Small intestine (tissue), 7 donors: Measurements from ENCODE around the gene GTSE1. TPM values are rescaled to one million over a fixed set of nuclear protein-coding genes. Genes with fewer than 3 reads are reported as not detected.

Source experiments
- DNase-seq, 2 donors: peaks; one replicate each; pipeline versions ENCODE4 v3.0.0 to v3.0.0-alpha.2; 2013
- FAIRE-seq: peaks from 2 replicates; lab custom pipeline; 2012; peaks lifted over from hg19 to GRCh38; lab: Jason Lieb, UNC
- H3K27ac ChIP-seq, 3 donors: one replicate each; pipeline ENCODE4 v1.5.1; 2013; ENCODE audit warnings: low read length in 2 of 3, mild to moderate bottlenecking in 2 of 3, control low read depth in 1 of 3, inconsistent platforms in 1 of 3, low read depth in 1 of 3, moderate library complexity in 1 of 3
- H3K27me3 ChIP-seq, 3 donors: one replicate each; pipeline ENCODE4 v1.6.1; 2013; ENCODE audit warnings: low read length in 3 of 3, inconsistent platforms in 1 of 3; ENCODE audit not compliant: control insufficient read depth in 3 of 3, insufficient read depth in 3 of 3
- H3K36me3 ChIP-seq, 3 donors: one replicate each; pipeline ENCODE4 v1.6.1; 2013; ENCODE audit warnings: low read length in 3 of 3, inconsistent platforms in 1 of 3, low read depth in 1 of 3, mild to moderate bottlenecking in 1 of 3, moderate library complexity in 1 of 3; ENCODE audit not compliant: control insufficient read depth in 3 of 3, insufficient read depth in 2 of 3
- H3K4me1 ChIP-seq, 3 donors: one replicate each; pipeline ENCODE4 v1.6.1; 2013; ENCODE audit warnings: low read length in 2 of 3, inconsistent platforms in 1 of 3, low read depth in 1 of 3, mild to moderate bottlenecking in 1 of 3, moderate library complexity in 1 of 3; ENCODE audit not compliant: control insufficient read depth in 3 of 3, insufficient read depth in 2 of 3
- H3K4me3 ChIP-seq, 3 donors: one replicate each; pipeline ENCODE4 v1.5.1; 2013; ENCODE audit warnings: low read length in 3 of 3, control low read depth in 1 of 3, inconsistent platforms in 1 of 3, low read depth in 1 of 3, mild to moderate bottlenecking in 1 of 3, moderate library complexity in 1 of 3
- H3K9me3 ChIP-seq, 2 donors: one replicate each; pipeline ENCODE4 v1.6.1; 2013; ENCODE audit warnings: low read depth in 1 of 2, low read length in 1 of 2; ENCODE audit not compliant: control insufficient read depth in 2 of 2, insufficient read depth in 1 of 2
- WGBS, 3 donors: extraction: QIAGEN DNeasy Blood & Tissue Kit; methylation state at CpG; one replicate each; pipeline ENCODE4 v1.1.7; 2013; 5-methylcytosine and 5-hydroxymethylcytosine counted together
- polyA plus RNA-seq, 4 donors: library from polyadenylated mRNA; stranded (reverse) in 3 of 4; unstranded in 1 of 4; fragments of 200-250 nt in 3 of 4; fragments of 120-200 nt in 1 of 4; gene quantifications; one replicate each; pipeline versions ENCODE4 v1.2.1 to v1.2.3, GENCODE V29; 2013
- donor health status: healthy with polysubstance abuse.
- donor health status: control.
- donor health status: control.
- donor health status: Bipolar disorder and iron deficiency.
- donor health status: healthy.

The GTSE1 gene
- polyA plus RNA-seq, 4 donors = 0.27 to 13.8 (median 5.1) TPM

DNA sequence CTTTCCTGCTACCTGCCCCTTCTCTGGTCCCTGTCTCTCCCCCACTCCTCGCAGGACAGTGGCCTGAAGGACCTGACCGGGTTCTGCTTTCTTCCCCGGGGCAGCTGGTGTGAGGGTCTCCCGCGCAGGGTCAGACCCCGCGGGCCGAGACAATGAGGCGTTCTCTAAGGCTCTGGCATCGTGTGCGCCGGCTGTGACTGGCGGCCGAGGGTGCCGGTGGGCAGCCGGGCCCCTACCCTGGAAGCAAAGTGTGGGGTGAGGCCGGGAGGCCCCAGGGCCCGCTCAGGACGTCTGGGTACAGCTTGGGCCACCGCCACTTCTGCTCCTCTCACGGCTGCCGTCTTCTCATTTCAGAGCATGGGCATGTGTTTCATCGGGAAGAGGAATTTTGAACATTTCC, 55.1 kb downstream of the GTSE1 start:
- 95 to 96% (median 95%) methylated on average over 23 of the region's 23 CpGs for WGBS, 3 donors
- Histone ChIP-seq H3K9me3 (no peaks in the 10 kb centered on the region), H3K4me1 (no peaks in the 10 kb centered on the region), H3K4me3 (no peak overlapping the region), H3K36me3 (peaks cover 15 to 95% (median 36%) of the 10 kb centered on the region in 3 donors), H3K27ac (no peak overlapping the region), H3K27me3 (no peaks in the 10 kb centered on the region)
- DNase-seq = no peak
- FAIRE-seq = no peak

DNA sequence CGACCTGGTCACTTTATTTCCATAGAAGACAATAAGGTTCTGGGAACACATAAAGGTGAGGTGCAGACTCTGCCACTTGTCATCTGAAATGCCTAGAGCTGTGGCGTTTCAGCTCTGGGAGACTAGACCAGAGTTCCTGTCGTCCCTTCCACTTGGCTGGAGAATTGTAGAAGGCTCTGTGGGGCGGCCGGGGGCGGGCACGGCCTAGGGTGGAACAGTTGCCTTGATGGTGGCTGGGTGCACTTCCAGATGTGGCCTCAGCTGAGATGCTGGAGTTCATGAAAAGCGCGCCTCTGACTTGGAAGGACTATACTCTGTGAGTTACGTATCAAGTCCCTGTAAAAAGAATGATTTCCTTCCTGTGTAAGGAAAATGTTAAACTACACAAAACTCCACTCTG, 55.6 kb downstream of the GTSE1 start:
- FAIRE-seq (no peak), DNase-seq (no peak)
- H3K4me3 ChIP-seq = no peak overlapping the region
- no peaks in the 10 kb centered on the region for H3K27me3 ChIP-seq
- no peaks in the 10 kb centered on the region for H3K4me1 ChIP-seq
- WGBS, 3 donors = 93 to 95% (median 94%) methylated on average over 10 of the region's 10 CpGs
- H3K9me3 ChIP-seq = no peaks in the 10 kb centered on the region
- peaks cover 12 to 95% (median 32%) of the 10 kb centered on the region in 3 donors for H3K36me3 ChIP-seq
- H3K27ac ChIP-seq = no peak overlapping the region

GRCh38 chr22:46352691-46353386, 56.2 kb downstream of the GTSE1 start:
- no peak overlapping the region for H3K27ac ChIP-seq
- no peaks in the 10 kb centered on the region for H3K9me3 ChIP-seq
- H3K36me3 ChIP-seq = peaks cover 8 to 94% (median 30%) of the 10 kb centered on the region in 3 donors
- H3K27me3 ChIP-seq = no peaks in the 10 kb centered on the region
- WGBS, 3 donors = 66 to 83% (median 66%) methylated on average over 19 to 20 of the region's 20 CpGs
- no peak for FAIRE-seq
- DNase-seq = peak in 1 of 2 donors; percentile 37
- H3K4me3 ChIP-seq = no peak overlapping the region
- H3K4me1 ChIP-seq = no peaks in the 10 kb centered on the region

DNA sequence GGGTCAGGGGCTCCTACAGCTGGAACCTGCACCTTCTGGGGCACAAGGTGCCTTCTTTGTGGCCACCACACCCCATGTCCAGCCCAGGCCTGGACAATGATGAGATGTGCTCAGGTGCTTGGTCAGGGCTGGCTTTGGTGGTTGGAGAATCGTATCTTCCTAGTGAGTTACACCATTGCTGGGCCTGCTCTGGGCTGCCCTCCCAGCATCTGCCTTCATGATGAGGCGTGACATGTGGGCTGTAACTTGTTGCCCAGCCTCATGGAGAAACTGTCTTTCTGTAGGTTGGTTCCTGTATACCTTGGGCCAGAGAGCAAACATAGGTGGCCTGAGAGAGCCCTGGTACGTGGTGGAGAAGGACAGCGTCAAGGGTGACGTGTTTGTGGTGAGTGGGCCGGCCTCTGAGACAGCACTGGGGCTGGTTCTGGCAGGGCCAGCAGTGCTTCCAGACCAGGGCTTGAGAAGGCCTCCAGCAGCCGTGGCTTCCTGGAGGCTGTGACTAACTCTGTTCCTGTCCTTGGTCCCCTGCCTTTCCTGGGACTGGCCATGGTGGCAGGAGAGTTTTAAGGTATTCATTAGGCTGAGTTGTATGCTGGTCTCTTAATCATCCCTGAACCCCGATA, 56.9 kb downstream of the GTSE1 start:
- Histone ChIP-seq H3K27me3 (no peaks in the 10 kb centered on the region), H3K36me3 (peaks cover 6 to 94% (median 28%) of the 10 kb centered on the region in 3 donors), H3K4me1 (no peaks in the 10 kb centered on the region), H3K4me3 (no peak overlapping the region), H3K27ac (no peak overlapping the region), H3K9me3 (no peaks in the 10 kb centered on the region)
- no peak for DNase-seq
- FAIRE-seq = no peak
- 89 to 94% (median 92%) methylated on average over 8 of the region's 8 CpGs for WGBS, 3 donors

DNA sequence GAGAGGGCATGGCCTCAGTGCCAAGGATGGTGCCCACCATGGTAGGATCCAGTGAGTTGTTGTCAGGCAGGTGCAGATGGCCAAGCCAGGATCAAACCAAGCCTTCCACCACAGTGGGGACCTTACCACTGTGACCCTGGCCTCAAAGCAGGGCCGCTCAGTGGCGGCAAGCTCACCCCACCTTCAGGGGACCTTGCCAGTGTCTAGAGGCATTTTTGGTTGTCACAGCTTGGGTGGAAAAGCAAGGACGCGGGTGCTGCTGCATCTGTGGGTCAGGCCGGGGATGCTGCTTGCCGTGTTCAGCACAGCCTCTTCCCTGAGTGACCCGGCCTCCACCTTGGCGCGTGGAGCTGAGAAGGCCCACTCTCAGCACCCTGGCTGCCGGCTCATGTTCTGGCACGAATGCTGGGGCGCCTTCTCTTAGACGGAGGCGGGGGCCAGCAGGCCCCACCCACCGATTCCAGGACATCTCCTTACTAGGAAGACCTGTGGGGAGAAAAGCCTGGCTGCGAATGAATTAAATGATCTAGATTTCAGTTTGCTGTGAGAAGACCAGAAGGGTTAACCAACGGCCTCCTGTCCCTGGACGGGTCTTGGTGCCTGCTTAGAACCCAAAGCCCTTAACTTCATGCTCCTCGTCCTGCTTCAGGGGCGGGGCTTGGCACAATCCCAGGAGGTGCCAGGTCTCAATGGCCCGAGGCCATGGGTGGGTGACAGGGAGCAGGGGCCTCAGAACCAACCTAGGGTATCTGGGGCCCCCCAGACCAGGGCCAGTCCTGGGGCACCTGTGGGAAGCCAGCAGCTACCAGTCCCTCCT, 57.7 kb downstream of the GTSE1 start:
- H3K36me3 ChIP-seq = peaks cover 6 to 95% (median 26%) of the 10 kb centered on the region in 3 donors
- H3K4me1 ChIP-seq = no peaks in the 10 kb centered on the region
- DNase-seq = no peak
- FAIRE-seq = no peak
- no peak overlapping the region for H3K4me3 ChIP-seq
- 86 to 89% (median 87%) methylated on average over 21 of the region's 21 CpGs for WGBS, 3 donors
- no peaks in the 10 kb centered on the region for H3K9me3 ChIP-seq
- H3K27me3 ChIP-seq = no peaks in the 10 kb centered on the region
- no peak overlapping the region for H3K27ac ChIP-seq

GRCh38 chr22:46354993-46355305, 58.3 kb downstream of the GTSE1 start:
- Histone ChIP-seq H3K4me1 (no peaks in the 10 kb centered on the region), H3K27me3 (no peaks in the 10 kb centered on the region), H3K36me3 (peaks cover 6 to 98% (median 26%) of the 10 kb centered on the region in 3 donors), H3K4me3 (no peak overlapping the region), H3K27ac (no peak overlapping the region), H3K9me3 (peaks cover 0 to 2% of the 10 kb centered on the region in 2 donors)
- DNase-seq = no peak
- FAIRE-seq = no peak
- WGBS, 3 donors = 90 to 92% (median 92%) methylated on average over 7 of the region's 7 CpGs

DNA sequence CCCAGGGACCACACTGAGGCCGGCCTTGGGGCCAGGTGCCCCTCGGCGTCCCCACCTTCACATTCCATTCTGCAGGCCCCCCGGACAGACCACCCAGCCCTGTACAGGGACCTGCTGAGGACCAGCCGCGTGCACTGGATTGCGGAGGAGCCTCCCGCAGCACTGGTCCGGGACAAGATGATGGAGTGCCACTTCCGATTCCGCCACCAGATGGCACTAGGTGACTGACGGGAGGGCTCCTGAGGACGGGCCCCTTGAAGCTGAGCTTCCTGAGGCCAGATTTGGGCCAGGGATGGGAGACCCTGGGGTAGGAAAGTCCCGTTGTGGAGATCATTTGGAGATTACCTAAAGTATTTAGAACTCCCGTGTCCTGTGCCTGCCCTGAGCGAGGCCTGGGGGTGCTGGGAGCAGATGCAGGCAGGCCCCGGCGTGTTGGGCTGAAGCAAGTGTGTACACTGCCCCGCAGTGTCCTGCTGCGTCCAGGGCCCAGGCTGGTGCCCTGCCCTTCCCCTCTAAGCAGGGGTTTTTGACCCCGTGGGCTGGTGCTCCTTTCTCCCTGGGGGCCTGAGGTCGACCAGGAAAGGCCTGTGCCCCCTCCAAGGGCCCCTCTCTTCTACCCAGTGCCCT, 58.8 kb downstream of the GTSE1 start:
- Histone ChIP-seq H3K27ac (no peak overlapping the region), H3K36me3 (peaks cover 3 to 96% (median 24%) of the 10 kb centered on the region in 3 donors), H3K4me1 (no peaks in the 10 kb centered on the region), H3K9me3 (peaks cover 0 to 6% of the 10 kb centered on the region in 2 donors), H3K27me3 (no peaks in the 10 kb centered on the region), H3K4me3 (no peak overlapping the region)
- FAIRE-seq = no peak
- peak; percentile 51 to 75 for DNase-seq
- 49 to 55% (median 52%) methylated on average over 20 to 22 of the region's 22 CpGs for WGBS, 3 donors

DNA sequence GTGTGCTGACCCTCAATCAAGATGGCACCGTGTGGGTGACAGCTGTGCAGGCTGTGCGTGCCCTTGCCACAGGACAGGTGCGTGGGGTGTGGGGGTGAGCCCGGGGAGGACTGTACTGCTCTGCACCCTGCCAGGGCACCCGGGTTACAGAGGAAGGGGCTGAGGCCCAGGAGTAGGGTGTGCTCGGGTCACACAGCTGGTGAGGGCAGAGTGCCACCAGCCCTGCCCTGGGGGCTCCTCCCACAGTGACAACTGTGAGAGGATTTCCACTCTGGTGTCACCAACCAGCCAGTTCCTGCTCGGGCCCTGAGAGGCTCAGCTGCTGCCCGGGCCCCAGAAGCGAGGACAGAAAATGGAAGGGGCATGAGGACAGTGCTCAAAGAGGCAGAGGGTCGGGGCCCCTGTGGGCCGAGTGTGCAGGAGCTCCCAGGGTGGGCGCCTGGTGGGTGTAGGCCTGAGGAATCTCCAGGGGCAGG, 59.4 kb downstream of the GTSE1 start:
- no peak overlapping the region for H3K4me3 ChIP-seq
- H3K9me3 ChIP-seq = peaks cover 0 to 10% of the 10 kb centered on the region in 2 donors
- WGBS, 3 donors = 82 to 89% (median 83%) methylated on average over 12 of the region's 12 CpGs
- H3K27me3 ChIP-seq = no peaks in the 10 kb centered on the region
- FAIRE-seq = no peak
- H3K4me1 ChIP-seq = no peaks in the 10 kb centered on the region
- DNase-seq = no peak
- no peak overlapping the region for H3K27ac ChIP-seq
- H3K36me3 ChIP-seq = peaks cover 3 to 93% (median 22%) of the 10 kb centered on the region in 3 donors
